Measurements from ENCODE around the gene OR5H2.

OR5H2 gene

DNA sequence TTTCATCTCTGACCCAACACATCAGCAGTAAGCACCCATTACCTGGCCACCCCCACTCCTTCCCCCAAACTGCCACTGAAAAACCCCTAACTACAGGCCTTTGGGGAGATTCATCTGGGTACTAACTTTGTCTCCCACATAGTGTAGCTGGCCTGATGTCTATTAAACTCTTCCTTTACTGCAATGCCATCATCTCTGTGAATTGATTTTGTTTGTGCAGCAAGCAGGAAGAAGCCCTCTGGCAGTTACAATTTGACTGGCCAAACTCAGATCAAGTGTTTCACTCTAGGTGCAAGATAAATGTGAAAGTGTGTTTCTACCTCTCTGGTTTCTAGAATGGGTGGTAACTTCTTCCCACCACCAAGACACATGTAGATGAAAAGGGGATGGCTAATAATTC, 44.6 kb downstream of the OR5H2 start:
- peak; percentile 80 for DNase-seq (ENCODE audit: low read depth)
- TF ChIP-seq, protein P1, sequence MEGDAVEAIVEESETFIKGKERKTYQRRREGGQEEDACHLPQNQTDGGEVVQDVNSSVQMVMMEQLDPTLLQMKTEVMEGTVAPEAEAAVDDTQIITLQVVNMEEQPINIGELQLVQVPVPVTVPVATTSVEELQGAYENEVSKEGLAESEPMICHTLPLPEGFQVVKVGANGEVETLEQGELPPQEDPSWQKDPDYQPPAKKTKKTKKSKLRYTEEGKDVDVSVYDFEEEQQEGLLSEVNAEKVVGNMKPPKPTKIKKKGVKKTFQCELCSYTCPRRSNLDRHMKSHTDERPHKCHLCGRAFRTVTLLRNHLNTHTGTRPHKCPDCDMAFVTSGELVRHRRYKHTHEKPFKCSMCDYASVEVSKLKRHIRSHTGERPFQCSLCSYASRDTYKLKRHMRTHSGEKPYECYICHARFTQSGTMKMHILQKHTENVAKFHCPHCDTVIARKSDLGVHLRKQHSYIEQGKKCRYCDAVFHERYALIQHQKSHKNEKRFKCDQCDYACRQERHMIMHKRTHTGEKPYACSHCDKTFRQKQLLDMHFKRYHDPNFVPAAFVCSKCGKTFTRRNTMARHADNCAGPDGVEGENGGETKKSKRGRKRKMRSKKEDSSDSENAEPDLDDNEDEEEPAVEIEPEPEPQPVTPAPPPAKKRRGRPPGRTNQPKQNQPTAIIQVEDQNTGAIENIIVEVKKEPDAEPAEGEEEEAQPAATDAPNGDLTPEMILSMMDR (IDR thresholded peaks at IDR 0.05; ENCODE audit: insufficient read depth, low read depth, low read length, missing control alignments): no peak
- no peak overlapping the region for H3K4me3 ChIP-seq (ENCODE audit: low read depth, low read length)

DNA sequence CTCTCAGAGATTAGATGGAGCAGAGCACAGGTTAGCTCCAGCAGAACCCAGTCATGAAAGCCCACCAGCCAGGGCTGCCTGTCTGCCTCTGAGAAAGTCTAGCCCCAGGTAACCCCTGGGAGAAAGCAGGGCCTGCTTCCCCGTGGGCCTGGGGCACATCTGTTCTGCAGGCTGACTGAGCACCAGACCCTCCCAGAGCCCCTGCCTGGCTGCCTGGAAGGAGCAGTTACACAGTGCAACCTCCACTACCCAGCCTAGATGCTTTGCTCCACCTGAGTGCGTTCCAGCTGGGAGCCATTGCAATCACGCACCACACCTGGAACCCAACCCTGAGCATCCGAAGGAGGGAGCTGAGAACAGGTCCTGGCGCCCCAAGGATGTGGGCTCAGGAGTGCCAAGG, 46.6 kb downstream of the OR5H2 start:
- TF ChIP-seq, protein P1 (IDR thresholded peaks at IDR 0.05; ENCODE audit: insufficient read depth, low read depth, low read length, missing control alignments): no peak
- no peak for DNase-seq (ENCODE audit: low read depth)
- no peak overlapping the region for H3K4me3 ChIP-seq (ENCODE audit: low read depth, low read length)

DNA sequence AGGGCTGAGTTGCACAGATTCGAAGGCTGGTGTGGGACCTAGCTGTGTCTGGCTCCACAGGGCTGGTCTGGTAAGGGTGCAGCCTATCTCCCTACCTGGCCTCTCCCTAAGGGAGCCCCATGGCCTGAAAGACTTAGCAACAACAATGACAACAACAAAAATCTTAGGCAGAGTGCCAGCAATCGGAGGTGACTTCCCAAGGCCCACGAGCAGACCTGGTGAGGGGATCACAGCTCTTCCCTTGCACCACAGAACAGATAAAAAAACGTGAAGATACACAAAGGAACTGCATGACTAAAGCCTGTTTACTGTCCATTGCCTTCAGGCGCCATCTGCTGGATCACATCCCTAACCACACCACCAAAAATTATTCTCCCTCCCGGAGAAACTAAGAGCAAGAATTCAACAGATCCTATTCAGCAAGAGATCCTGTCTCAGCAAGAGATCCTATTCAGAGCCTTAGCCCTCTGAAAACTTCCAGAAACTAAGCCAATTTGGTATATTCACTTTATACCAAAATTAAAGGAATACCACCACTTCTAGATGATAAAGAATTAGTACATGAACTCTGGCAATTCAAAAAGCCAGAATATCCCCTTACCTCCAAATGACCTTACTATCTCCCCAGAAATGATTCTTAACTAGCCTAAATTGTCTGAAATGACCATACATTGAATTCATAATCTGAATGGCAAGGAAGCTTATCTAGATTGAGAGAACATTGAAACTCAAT, 47.3 kb downstream of the OR5H2 start:
- no peak overlapping the region for H3K4me3 ChIP-seq (ENCODE audit: low read depth, low read length)
- TF ChIP-seq, protein P1 (IDR thresholded peaks at IDR 0.05; ENCODE audit: insufficient read depth, low read depth, low read length, missing control alignments): peak; percentile 84
- DNase-seq (ENCODE audit: low read depth): peak; percentile 79

DNA sequence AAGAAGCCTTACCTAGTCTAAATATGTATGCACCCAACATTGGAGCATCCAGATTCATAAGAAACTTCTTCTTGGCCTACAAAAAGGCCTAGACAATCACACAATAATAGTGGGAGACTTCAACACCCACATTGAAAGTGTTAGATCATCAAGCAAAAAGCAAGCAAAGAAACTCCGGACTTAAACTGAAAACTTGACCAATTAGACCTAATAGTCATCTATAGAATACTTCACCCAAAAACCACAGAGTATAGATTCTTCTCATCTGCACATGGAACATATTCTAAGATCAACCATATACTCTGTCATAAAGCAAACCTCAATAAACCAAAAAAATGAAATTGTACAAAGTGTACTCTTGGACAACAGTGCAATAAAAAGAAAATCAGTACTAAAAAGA, 49.0 kb downstream of the OR5H2 start:
- DNase-seq (ENCODE audit: low read depth): peak; percentile 61
- H3K4me3 ChIP-seq (ENCODE audit: low read depth, low read length): no peak overlapping the region
- TF ChIP-seq, protein P1 (IDR thresholded peaks at IDR 0.05; ENCODE audit: insufficient read depth, low read depth, low read length, missing control alignments): no peak
